GM18951 (cell line): ENCODE results near the gene IFI27L1.

ENCODE experiments used
- POLR2A ChIP-seq: IDR thresholded peaks from 4 replicates; pipeline ENCODE4 v1.6.1; 2011; ENCODE audit warnings: mild to moderate bottlenecking; ENCODE audit not compliant: insufficient read length, insufficient read depth; ENCODE audit errors: extremely low read depth
- in situ Hi-C: fragments of 300-500 bp; cut with MboI; formaldehyde crosslinking; loops from one replicate; pipeline ENCODE4 v1.12.0; 2022; ENCODE audit warnings: low sequenced_read_pairs, mixed read lengths, inconsistent platforms; ENCODE audit not compliant: unreplicated experiment

IFI27L1 gene

DNA sequence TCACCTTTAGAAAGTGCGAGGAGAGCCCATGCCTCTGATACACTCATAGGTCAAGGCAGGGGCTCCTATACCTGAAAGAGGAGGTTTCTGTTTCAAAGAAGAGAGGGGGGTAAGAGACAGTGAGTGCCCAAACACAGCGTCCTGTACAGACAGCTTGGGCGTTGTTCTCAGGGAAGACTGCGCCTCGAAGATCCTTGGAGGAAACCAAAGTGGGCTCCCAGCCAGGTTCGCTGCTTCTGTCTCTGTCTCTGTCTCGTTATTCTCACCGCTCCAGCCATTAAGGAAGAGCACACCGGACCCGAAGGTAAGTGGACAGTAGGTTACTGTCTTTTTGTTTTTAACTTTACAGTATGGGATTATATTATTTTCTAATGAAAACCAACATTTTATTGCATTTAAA is 23.6 kb downstream of the IFI27L1 start:
- in situ Hi-C loops: no loop called here
- no peak for TF ChIP-seq POLR2A

DNA sequence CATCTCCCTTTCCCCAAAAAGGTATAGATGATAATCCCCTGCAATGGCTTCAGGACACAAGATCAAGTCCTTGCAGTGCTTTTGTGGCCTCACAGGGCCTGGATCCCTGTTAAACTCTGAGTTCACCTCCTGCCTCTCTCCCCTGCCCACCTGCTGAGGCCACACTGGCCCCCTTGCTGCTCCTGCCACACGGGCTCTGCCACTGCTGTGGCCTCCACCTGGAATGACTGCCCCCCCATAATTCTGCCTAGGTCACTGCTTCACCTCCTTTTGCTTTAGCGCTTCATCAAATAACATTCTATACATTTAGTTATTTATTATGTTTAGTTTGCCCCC is 28.8 kb downstream of the IFI27L1 start:
- in situ Hi-C loops: no loop called here
- TF ChIP-seq POLR2A: no peak

DNA sequence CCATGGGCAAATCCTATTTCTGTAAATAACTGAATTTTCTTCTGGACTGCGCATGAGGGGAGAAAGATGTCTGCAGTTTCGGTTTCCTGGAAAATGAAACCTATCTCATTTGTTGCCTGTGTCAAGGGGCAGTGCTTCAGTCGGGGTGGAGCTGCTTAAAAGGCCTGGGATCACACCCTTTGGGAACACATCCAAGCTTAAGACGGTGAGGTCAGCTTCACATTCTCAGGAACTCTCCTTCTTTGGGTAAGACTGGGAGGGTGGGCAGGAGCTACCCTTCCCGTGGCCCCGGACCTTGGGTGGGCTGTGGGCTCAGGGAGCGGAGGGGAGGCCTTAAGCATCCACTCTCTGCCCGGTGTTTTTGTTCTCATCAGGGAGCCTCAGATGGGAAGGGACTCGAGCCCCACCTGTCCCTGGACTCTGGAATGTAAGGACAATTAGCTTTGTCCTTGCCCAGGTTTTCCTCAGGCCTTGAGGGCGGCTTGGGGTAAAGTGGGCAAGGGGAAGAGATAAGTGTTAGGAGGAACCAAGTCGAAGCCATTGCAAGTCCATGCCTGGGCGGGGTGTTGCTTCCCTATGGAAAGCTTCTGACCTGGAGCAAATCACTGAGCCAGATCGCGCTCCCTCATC is 29.6 kb downstream of the IFI27L1 start, which contains the start of gene IFI27:
Gene IFI27 (plus strand): TSS at position 185 of the 630 bp plus-strand sequence.
- no peak for TF ChIP-seq POLR2A
- in situ Hi-C loops: no loop called here

DNA sequence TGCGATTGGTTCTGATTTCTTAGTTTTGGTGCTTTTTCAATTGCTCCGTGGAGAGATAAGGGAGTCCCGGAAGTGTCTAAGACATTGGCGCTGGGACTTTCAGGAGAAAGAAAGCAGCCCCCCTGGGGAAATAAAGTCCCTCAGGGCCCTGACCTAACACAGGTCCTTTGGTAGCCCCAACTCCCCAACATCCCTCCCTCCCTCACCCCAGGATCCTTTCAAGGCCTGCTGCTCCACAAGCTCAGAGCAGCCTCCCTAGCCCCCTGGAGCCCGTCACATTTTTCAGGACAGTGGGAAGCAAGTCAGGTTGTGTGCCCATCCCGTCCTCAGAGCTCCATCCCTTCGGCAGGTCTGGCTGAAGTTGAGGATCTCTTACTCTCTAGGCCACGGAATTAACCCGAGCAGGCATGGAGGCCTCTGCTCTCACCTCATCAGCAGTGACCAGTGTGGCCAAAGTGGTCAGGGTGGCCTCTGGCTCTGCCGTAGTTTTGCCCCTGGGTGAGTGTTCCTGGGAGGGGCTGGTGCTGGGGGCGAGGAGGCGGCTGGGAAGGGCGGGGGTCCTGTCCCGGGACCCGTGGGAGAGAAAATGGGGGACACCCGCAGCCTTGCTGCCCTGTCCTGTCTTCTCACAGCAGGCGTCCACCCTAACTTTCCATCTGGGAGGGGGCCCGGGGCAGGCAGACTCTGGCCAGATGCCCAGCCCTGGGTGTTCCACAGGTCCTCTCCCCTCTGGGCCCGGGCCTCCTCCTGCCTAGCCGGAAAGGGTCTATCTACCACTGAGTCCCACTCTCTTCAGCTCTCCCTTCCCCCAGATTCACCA is 30.4 kb downstream of the IFI27L1 start:
- no peak for TF ChIP-seq POLR2A
- in situ Hi-C loops: no loop called here

DNA sequence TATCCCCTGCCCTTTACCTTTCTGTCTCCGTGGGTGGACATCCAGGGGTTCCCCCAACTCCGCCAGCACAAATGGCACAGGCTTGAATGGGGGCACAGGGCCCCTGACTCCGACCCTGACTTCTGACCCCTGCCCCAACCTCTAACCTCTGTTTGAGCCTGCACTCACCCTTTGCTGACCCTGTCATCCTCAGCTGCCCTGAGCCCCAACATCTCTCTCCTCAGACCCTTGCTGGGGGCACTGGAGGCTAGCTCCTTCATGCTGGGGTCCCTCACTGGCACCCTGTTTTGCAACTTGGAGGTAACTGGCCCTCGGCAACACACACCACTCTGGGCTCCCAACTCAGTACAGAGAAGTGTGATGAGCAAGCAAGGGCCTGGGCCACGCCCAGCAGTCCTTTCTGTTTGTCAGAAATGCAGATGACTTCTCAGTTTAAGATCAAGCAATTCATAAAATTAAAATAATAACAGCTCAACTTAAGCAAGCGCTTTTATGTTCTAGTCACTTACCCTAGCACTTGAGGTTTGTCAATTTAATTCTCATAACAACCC is 31.5 kb downstream of the IFI27L1 start:
- no peak for TF ChIP-seq POLR2A
- in situ Hi-C loops: no loop called here

DNA sequence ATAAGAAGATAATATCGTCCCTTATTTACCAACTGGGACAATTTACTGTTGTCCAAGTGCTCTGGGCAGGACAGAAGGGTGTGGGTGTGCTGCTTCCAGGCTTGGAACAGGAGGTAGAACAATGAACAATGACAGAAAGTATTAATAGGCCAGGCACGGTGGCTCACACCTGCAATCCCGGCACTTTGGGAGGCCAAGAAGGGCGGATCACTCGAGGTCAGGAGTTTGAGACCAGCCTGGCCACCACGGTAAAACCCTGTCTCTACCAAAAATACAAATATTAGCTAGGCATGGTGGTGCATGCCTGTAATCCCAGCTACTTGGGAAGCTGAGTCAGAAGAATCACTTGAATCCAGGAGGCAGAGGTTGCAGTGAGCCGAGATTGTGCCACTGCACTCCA is 32.0 kb downstream of the IFI27L1 start:
- no peak for TF ChIP-seq POLR2A
- in situ Hi-C loops: no loop called here

DNA sequence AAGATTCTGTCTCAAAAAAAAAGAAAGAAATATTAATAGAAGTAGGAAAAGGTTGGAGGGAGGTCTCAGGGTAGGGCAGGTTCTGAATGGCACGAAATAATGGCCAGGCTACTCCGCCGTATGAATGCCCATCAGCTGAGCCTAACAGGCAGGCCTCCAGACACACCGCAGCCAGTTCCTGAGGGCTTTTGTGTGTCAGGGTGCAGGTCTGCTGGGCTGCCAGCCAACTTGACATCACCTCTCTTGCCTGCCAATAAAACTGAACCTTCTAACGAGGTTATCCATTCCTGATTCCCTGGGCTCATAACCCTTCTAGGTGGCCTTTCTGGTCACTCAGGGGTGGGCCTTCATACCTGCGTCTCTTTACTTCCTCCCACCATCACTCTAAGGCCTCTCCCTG is 32.4 kb downstream of the IFI27L1 start:
- in situ Hi-C loops: no loop called here
- TF ChIP-seq POLR2A: no peak

DNA sequence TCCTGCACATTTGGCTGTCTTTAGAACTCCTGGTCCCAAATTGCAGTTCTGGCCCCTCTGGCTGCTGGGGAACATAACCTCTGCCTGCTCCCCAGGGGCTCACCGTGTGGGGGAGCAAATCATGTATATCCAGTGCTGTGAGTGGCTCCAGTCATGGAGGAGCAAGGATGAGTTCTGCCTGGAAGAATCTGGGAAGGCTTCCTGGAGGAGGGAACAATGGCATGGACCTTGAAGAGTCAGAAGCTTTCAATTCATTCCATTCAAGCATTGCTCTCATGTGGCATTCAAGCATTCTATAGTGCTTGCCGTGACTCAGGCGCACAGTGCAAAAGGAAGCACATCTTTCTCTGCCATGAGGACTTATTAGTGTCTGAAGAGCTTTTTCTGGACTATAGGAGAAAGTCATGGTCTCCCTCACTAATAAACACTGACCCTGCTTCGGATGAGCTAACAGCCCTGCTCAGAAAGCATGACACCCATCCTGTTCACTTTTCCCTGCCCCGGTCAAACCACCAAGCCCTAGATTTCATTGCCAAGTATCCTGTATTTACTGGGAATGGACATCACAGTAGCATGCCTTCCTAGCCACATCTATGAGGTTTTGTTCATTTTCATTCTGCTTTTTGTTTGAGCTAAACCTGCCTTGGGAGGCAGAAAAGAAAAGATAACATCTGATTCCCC is 32.9 kb downstream of the IFI27L1 start:
- in situ Hi-C loops: no loop called here
- no peak for TF ChIP-seq POLR2A

DNA sequence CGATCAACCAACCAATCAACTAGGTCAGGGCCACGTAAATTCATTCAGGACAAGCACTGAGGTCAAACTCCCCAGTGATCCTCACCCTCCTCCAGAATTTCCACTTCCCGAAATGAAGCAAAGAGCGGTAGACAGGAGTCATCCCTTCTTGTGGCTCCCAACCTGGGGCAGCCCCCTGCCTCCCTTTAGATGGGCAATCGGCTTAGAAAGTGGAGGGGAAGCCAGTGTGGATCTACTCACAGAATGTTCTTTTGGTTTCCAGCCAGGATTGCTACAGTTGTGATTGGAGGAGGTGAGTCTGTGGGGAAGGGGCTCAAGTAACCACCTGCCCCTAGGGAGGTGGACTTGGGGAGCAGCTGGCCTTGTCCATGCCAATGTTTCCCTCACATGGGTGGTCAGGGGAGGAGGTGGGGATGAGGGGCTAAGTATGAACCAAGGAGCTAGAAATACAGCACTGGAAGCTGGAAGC is 33.5 kb downstream of the IFI27L1 start:
- in situ Hi-C loops: no loop called here

DNA sequence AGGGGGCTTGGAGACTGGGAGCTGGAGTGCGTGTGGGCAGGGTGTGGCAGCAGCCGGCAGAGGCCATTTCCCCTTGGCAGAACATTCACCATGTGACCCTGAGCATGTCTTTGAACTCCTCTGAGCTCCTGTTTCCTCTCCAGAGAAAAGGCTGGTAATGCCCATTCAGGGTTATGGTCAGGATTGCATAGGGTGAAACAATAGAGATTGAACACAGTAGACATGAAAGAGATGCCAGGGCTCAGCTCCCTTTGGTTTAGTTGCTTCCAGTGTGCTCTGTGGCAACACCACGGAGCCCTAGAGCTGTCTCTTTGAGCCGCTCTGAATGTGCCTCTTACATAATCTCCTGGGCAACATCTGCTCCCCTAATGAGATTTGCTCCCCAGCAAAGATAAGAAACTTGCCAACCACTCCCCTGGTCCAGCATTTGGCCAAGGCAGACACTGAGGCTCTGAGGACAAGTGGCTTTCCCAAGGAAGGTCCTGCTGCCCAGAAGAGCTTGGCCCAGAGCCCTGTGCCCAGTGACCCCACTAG is 34.0 kb downstream of the IFI27L1 start:
- in situ Hi-C loops: no loop called here
- no peak for TF ChIP-seq POLR2A

More for the DNA sequence above, 33.5 kb downstream of the IFI27L1 start:
- TF ChIP-seq POLR2A: no peak

DNA sequence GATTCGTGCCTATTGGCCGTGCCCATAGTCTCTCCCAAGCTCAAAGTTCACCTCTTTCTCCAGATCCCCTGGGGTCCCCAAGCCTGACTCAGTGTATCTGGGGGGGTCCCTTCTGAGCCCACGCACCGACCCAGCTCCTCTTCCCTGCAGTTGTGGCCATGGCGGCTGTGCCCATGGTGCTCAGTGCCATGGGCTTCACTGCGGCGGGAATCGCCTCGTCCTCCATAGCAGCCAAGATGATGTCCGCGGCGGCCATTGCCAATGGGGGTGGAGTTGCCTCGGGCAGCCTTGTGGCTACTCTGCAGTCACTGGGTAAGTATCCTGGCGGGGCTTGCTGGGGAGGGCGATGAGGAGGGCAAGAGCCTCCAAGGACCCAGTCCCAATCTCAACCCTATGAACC is 34.5 kb downstream of the IFI27L1 start:
- no peak for TF ChIP-seq POLR2A
- in situ Hi-C loops: no loop called here

DNA sequence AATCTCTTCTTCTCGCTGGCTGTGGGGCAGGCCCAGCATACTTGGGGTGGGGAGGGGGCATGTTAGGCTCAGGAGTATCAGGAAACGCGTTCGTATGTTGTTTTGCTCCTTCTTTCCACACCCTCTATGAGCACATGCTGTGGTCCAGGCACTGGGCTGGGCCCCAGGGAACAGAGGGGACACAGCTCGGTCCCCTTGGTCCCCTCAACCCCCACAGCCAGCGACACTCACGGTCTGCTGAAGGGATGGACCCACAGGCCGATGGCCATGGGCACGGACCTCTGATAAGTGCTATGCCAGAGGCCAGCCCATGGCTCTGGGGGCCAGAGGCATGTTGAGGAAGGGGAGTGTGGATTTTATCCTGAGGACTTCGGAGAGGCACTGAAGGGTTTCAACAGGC is 35.6 kb downstream of the IFI27L1 start:
- no peak for TF ChIP-seq POLR2A
- in situ Hi-C loops: no loop called here

DNA sequence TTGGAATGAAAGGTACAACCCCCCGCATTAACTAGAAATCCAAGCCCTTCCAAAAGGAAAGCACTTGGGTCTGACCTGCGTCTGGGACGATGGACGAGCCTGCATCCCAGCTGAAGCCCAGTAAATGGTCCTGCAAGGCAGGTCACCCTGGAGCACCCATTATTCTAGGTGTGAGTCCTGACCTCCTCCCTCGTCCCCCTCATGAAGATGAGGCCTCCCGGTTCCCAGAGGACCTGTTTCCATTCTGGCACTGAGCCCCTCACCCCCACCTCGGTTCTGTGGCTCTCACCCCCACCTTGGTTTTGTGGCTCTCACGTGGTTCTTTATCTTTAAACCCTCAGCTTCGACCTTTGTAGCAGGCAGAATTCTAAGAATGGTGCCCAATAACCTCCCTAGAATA is 36.7 kb downstream of the IFI27L1 start:
- TF ChIP-seq POLR2A: no peak
- in situ Hi-C loops: no loop called here
